HG03060 (cell line): ENCODE results near the gene PIM1.

Source experiments
- ATAC-seq: cut with Tn5 transposase; IDR thresholded peaks from one replicate; pipeline ENCODE4 v1.9.1; 2021; ENCODE audit warnings: low read depth, moderate number of reproducible peaks; ENCODE audit not compliant: unreplicated experiment

Gene PIM1

GRCh38 chr6:37212268-37212667, 42.3 kb downstream of the PIM1 start:
- no peak for ATAC-seq

GRCh38 chr6:37218061-37218460, 48.1 kb downstream of the PIM1 start:
- ATAC-seq: no peak

- ATAC-seq: no peak
Measured at GRCh38 chr6:37218511-37218910, 48.6 kb downstream of the PIM1 start.

DNA sequence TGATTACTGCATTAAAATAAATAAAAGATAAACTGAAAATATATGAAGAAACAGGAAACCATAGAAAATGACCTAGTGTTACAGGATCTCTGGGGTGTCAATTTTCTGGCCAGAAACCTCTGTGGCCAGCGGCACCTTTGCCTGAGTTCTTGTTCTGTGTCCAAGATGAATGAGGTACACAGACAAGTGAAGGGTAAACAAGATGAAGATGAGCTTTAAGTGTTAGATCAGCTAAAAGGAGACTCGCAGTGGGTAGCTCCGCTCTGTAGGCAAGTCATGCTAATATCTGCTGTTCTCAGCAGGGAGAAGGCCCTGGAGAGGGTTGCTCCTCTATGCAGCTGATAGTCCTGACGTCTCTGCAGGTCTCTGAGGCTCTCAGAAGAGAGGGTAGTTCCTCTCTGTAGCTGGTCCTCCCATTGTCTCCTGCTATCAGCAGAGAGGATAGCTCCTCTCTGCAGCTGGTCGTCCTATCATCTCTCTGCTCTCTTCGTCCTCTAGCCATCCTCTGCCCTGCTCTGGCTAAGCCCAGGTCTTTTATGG, 51.7 kb downstream of the PIM1 start:
- ATAC-seq: no peak

DNA sequence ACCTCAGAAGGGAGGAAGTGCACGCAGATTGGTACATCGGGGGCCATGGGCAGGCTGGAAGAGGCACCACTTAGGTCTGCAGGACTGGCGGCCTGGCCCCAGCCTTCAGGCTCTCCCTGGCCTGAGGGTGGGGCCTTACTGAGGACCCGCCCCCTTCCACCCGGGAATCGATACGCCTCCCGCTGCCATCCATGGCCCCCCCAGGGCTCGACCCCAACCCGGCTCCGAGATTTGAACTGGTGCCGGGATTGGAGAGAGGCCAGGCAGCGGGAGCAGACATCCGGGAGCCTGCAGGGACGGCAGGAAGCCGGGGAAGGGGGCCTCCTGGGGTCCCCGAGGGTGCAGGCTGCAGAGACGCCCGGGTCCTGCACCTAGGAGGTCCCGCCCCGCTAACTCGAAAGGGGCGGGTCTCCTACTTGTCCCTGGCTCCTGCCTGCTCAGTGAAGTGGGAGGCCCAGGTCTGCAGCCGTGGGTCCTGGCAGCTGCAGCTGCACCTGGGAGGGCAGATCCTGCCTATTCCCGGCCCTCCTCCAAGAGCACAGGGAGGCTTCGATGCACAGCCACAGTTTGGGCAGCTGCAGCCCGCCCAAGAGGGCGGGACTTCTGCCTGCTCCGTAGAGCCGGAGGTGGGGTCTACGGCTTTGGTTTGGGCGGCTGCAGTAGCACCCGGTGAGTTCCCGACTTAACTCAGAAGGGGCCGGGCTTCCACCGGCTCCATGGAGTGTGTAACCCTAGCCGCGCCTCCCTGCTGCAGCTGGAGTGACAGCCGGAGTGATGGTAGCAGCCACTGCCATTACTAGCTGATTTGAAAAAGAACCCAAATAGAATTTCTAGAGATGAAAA, 52.4 kb downstream of the PIM1 start:
- no peak for ATAC-seq

- ATAC-seq: no peak
Measured at GRCh38 chr6:37222992-37223391, 53.0 kb downstream of the PIM1 start.
